DMS114 treated with DMSO at 0.1 percent for 48 hours (cell line): ENCODE results near the gene ACOXL.

Experiments used
- DNase-seq: peaks from one replicate; lab custom pipeline; 2025; ENCODE audit not compliant: unreplicated experiment; lab: John Stamatoyannopoulos, UW

Gene ACOXL

DNA sequence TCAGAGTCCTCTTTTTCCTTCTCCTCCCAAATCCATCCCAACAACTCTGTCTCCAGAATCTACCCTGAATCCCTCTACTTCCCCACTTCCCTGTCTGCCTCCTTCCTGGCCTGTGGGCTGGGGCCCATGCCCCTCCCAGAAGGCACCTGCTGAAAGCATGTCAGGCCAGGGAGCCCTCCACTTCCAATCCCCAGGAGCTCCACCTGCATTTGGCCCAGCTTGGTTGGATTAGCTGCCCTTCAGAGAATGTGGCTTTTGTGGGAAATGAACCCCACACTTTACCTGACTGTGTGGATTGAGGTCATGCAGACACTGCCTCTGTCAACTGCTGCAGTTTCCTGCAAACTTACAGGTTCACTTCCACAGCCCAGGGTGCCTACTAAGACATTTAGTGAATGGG lies 58.5 kb downstream of the ACOXL start:
- DNase-seq = no peak

- no peak for DNase-seq
Observed at GRCh38 chr2:110791435-110791834, 59.1 kb downstream of the ACOXL start.

DNA sequence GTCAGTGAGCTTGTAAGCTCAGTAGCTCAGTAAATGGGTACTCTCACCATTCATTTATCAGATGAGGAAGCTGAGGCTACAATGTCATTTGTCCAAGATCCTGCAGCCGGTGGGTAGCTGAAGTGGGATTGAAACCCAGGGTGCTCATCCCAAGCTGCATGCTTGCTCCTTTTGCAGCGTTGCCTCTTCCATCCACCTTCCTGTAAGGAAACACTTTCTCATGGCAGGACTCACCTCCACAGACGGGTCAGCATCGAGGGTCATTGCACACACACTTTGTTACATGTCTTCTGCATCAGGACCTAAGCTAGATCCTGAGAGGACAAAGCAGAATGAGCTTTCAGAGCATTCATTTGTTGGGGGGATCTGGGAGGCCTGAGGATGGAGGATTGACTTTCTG lies 60.7 kb downstream of the ACOXL start:
- DNase-seq = no peak

- DNase-seq = no peak
Observed at GRCh38 chr2:110794390-110794789, 62.0 kb downstream of the ACOXL start.

GRCh38 chr2:110794951-110795350 lies 62.6 kb downstream of the ACOXL start:
- DNase-seq = no peak

DNA sequence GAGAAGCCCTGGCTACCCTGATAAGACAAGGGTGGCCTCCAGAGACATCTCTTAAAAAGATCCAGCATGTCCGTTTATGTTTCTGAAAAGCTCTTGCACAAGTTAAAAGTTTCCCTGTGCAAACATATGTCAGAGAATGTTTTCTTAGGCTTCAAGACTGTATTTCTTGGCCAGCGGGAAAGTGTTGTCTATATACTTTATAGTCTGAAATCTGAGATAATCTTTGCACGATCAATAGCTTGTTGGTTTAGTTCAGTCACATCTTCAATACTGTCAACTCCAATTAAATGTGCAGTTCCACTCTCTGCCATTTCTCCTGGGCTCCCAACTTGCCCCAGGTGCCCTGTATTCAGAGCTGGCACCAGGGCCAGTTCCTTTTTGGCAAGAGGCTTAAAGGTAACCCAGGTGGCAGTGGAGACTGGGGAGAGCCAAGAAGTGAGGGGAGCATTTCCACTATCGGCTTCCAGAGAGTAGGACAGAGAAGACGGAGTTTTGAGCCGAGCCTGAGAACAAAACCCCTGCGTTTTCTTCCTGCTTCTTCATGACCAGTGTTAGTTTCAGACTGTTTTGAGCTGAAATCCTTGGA lies 64.4 kb downstream of the ACOXL start:
- no peak for DNase-seq

DNA sequence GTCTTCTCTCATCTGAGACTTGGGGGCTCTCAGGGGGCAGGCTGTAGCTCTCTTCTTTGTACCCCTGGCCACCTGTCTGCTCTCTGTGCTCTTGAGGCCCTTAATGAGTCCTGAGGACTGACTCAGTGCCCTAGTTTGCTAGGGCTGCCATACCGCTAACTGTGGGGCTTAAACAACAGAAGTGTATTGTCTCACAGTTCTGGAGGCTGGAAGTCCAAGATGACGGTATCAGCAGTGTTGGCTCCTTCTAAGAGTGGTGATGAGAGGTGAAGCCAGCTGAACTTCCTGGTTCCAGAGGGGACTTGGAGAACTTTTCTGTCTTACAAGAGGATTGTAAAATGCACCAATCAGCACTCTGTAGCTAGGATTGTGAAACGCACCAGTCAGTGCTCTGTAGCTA lies 67.0 kb downstream of the ACOXL start:
- no peak for DNase-seq

- DNase-seq = no peak
Observed at GRCh38 chr2:110800611-110801402, 68.4 kb downstream of the ACOXL start.

DNA sequence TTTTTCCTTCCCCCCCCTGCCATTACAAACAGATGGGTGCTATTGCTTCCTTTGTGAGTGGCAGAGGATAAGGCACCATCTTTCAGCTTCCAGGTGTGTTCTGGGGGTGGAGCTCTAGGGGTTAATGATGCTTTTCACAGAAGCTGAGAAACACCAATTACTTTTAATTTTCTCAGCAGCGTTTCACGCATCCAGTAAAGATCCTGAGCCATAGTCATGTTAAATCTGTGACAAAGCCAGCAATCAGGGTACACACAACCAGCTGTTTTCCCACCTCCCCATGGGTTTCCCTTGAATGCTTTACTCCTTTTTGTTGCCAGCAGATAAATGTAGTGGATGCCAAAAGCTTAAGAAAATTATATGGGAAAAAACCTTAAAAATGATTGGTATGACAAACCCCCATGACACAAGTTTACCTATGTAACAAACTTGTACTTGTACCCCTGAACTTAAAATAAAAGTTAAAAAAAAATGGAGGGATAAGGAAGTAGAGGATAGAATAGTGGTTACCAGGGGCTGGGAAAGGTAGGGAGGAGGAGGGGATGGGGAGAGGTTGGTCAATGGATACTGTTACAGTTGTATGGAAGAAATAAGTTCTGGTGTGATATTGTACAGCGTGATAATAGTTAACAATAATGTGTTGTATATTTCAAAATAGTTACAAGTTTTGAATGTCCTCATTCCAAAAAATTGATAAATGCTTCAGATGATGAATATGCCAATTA lies 70.0 kb downstream of the ACOXL start:
- no peak for DNase-seq

- no peak for DNase-seq
Observed at GRCh38 chr2:110804433-110804832, 72.1 kb downstream of the ACOXL start.

DNA sequence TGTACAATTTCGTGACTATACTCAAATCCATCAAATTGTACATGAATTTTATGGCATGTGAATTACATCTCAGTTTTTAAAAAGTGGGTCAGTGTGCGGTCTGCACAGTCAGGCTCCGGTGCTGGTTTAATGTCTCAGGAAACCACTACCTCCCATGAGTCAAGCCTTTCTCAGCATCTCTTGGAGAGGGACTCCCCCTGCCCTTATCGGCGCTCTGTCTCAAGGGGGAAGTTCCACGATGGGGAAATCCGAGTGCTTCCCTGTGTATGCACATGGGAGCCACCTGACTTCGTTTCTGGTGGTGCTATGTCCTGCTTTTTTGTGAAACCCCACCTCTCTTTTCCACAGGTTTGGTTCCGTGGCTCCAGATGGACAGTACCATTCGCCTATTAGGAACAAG lies 72.5 kb downstream of the ACOXL start:
- DNase-seq = no peak

DNA sequence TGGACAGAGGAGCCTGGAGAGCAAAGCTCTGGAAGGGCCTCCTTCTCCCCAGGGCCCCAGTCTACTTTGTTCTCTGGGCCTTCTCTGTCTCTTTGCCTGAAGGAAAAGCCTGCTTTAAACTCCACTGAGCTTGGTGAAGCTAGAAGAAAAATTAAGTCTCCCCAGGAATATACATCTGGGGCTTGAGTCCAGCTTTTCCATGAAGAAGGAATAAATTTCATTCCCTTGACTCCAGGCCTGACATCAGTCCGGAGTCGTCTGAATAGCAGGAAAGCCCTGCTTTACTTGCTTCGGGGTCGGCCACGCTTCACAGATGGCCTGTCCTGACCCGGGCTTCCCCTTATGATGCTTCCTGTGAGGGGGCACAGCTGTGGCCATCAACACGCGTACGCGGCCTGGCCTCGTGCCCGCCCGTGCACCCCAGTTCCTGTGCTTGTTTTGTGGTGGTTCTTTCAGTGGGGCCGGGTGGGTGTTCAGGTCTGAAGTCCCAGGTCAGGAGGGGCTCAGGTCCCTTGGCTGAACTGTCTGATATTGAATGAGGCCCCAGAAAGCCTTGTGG lies 73.6 kb downstream of the ACOXL start:
- no peak for DNase-seq

GRCh38 chr2:110807522-110807921 lies 75.1 kb downstream of the ACOXL start:
- DNase-seq = no peak

GRCh38 chr2:110810404-110810803 lies 78.0 kb downstream of the ACOXL start:
- no peak for DNase-seq

- DNase-seq = no peak
Observed at GRCh38 chr2:110812726-110813645, 80.6 kb downstream of the ACOXL start.

GRCh38 chr2:110813896-110814295 lies 81.5 kb downstream of the ACOXL start:
- no peak for DNase-seq

GRCh38 chr2:110815938-110816337 lies 83.6 kb downstream of the ACOXL start:
- no peak for DNase-seq

DNA sequence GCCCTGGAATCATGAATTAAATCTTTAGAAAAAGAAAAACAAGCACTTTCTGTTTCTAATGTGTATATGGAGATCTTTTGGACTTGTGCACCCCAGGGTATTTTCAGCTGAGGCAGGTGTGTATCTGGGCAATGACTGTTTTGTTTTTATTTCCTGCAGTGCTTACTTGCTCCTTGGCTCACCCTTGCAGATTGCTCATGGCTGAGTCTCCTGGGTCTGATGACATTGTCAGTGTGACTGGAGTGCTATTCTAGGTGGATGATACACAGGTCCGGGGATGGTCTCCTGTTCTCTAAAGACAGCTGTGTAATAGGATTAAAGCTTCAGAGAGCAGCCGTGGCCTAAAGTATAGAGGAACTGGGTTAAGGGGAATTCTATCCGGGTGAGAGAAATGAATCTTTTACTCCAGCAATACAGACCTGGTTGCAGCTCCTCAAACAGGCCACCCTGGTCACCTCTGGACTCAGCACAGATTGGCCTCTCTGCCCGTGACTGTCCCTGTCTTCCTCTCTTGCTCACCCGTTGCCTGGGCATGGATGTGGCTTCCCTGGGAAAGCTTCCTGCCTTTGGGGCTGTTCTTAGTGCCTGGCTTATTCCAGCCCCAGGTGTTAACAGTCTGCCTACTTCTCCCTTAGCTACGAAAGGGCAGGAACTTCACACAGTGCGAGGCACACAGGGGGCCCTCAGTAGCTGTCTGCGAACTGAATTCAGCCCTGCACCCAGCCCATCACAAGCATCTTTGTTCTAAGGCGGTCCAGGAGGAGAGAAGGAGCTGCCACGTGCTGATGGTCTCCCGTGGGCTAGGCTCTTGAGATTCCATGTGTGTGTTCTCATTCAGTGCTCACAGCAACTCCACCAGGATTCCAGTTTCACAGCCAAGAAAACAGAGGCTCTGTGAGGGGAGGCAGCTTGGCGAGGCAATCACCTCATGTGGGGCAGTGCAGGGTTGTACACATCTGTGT lies 84.3 kb downstream of the ACOXL start:
- no peak for DNase-seq

- DNase-seq = no peak
Observed at GRCh38 chr2:110818767-110819481, 86.6 kb downstream of the ACOXL start.
